KOPT-K1 (cell line): ENCODE data around the gene KSR2.

Source experiments
- H3K27ac ChIP-seq: fragments of 200-600 bp; sonication (generic); 2 replicates; pipeline ENCODE4 v1.5.1; 2016; ENCODE audit warnings: antibody characterized with exemption, mild to moderate bottlenecking, low read depth, low read length; ENCODE audit not compliant: poor library complexity, severe bottlenecking
- H3K36me3 ChIP-seq: fragments of 200-600 bp; sonication (generic); 2 replicates; pipeline ENCODE4 v1.5.1; 2017; ENCODE audit warnings: antibody characterized with exemption, mild to moderate bottlenecking, low read length, moderate library complexity; ENCODE audit not compliant: insufficient read depth
- H3K9me3 ChIP-seq: fragments of 200-600 bp; sonication (generic); 2 replicates; pipeline ENCODE4 v1.5.1; 2017; ENCODE audit warnings: antibody characterized with exemption, low read length, mild to moderate bottlenecking; ENCODE audit not compliant: insufficient read depth, poor library complexity, severe bottlenecking

KSR2 gene

GRCh38 chr12:117408161-117408791, 560.5 kb downstream of the KSR2 start:
- Histone ChIP-seq H3K9me3 (peaks cover 6% of the 10 kb centered on the region), H3K27ac (no peak overlapping the region)

GRCh38 chr12:117404940-117405339, 563.9 kb downstream of the KSR2 start:
- Histone ChIP-seq H3K9me3 (peaks cover 6% of the 10 kb centered on the region), H3K36me3 (no peaks in the 10 kb centered on the region), H3K27ac (no peak overlapping the region)

More at GRCh38 chr12:117408161-117408791, 560.5 kb downstream of the KSR2 start:
- no peaks in the 10 kb centered on the region for H3K36me3 ChIP-seq

- Histone ChIP-seq H3K36me3 (no peaks in the 10 kb centered on the region), H3K9me3 (peaks cover 6% of the 10 kb centered on the region), H3K27ac (no peak overlapping the region)
These were observed 564.5 kb downstream of the KSR2 start for GRCh38 chr12:117404203-117404853.

- no peak overlapping the region for H3K27ac ChIP-seq
- no peaks in the 10 kb centered on the region for H3K36me3 ChIP-seq
These were observed 565.1 kb downstream of the KSR2 start for GRCh38 chr12:117403586-117404139.

More at GRCh38 chr12:117403586-117404139, 565.1 kb downstream of the KSR2 start:
- peaks cover 6% of the 10 kb centered on the region for H3K9me3 ChIP-seq
